ENCODE data around the gene TSPO2. TPM values are rescaled to one million over a fixed set of nuclear protein-coding genes. Genes with fewer than 3 reads are reported as not detected.

TSPO2 gene
- total RNA-seq, 6 experiments from 2014 or later: not detected

GRCh38 chr6:41027241-41027640, 15.0 kb upstream of the TSPO2 start:
- Mint-ChIP-seq H3K4me1 (ENCODE audit: low read depth) (peaks cover 32% of the 10 kb centered on the region), H3K36me3 (ENCODE audit: low read depth) (no peaks in the 10 kb centered on the region), H3K27ac (no peak overlapping the region), H3K9me3 (no peaks in the 10 kb centered on the region), H3K27me3 (ENCODE audit: insufficient read depth) (peaks cover 4% of the 10 kb centered on the region), H3K4me3 (peak overlapping the region; percentile 82)
- no peak for TF ChIP-seq CTCF (IDR thresholded peaks at IDR 0.05)
- DNase-seq: no peak

GRCh38 chr6:41027799-41028560, 14.3 kb upstream of the TSPO2 start:
- peaks cover 4% of the 10 kb centered on the region for H3K27me3 Mint-ChIP-seq (ENCODE audit: insufficient read depth)
- H3K4me3 Mint-ChIP-seq: peak overlapping the region; percentile 82
- H3K36me3 Mint-ChIP-seq (ENCODE audit: low read depth): no peaks in the 10 kb centered on the region
- peak; percentile 53 for DNase-seq
- peak; percentile 100 for TF ChIP-seq CTCF (IDR thresholded peaks at IDR 0.05)
- H3K4me1 Mint-ChIP-seq (ENCODE audit: low read depth): peaks cover 25% of the 10 kb centered on the region
- peak overlapping the region; percentile 40; the same call in 1 of the 2 replicates for H3K27ac Mint-ChIP-seq
- H3K9me3 Mint-ChIP-seq: no peaks in the 10 kb centered on the region

- Mint-ChIP-seq H3K36me3 (ENCODE audit: low read depth) (no peaks in the 10 kb centered on the region), H3K4me3 (peak overlapping the region; percentile 82), H3K4me1 (ENCODE audit: low read depth) (peaks cover 17% of the 10 kb centered on the region), H3K27me3 (ENCODE audit: insufficient read depth) (peaks cover 11% of the 10 kb centered on the region), H3K27ac (peak overlapping the region; percentile 12; the same call in 1 of the 2 replicates), H3K9me3 (no peaks in the 10 kb centered on the region)
- TF ChIP-seq CTCF (IDR thresholded peaks at IDR 0.05): no peak
- no peak for DNase-seq
These were observed 13.5 kb upstream of the TSPO2 start for GRCh38 chr6:41028561-41029412.

GRCh38 chr6:41032830-41033229, 9.4 kb upstream of the TSPO2 start:
- no peak for DNase-seq
- Mint-ChIP-seq H3K9me3 (no peaks in the 10 kb centered on the region), H3K27ac (no peak overlapping the region), H3K27me3 (ENCODE audit: insufficient read depth) (peaks cover 21% of the 10 kb centered on the region), H3K4me1 (ENCODE audit: low read depth) (peaks cover 3% of the 10 kb centered on the region), H3K4me3 (no peak overlapping the region), H3K36me3 (ENCODE audit: low read depth) (no peaks in the 10 kb centered on the region)
- no peak for TF ChIP-seq CTCF (IDR thresholded peaks at IDR 0.05)

GRCh38 chr6:41033776-41034175, 8.5 kb upstream of the TSPO2 start:
- H3K4me3 Mint-ChIP-seq: no peak overlapping the region
- H3K4me1 Mint-ChIP-seq (ENCODE audit: low read depth): no peaks in the 10 kb centered on the region
- TF ChIP-seq CTCF (IDR thresholded peaks at IDR 0.05): no peak
- no peaks in the 10 kb centered on the region for H3K36me3 Mint-ChIP-seq (ENCODE audit: low read depth)
- H3K27me3 Mint-ChIP-seq (ENCODE audit: insufficient read depth): peaks cover 22% of the 10 kb centered on the region
- no peak overlapping the region for H3K27ac Mint-ChIP-seq
- DNase-seq: no peak
- no peaks in the 10 kb centered on the region for H3K9me3 Mint-ChIP-seq

Measured in HFFc6 (cell line).